GM21515 (cell line): ENCODE data around the gene RAB31.
A peak's percentile ranks its signal among the peaks of the same experiment; 100 is the strongest.

Experiments
- ATAC-seq: cut with Tn5 transposase; IDR thresholded peaks from one replicate; pipeline ENCODE4 v1.9.1; 2021; ENCODE audit not compliant: unreplicated experiment

The RAB31 gene

DNA sequence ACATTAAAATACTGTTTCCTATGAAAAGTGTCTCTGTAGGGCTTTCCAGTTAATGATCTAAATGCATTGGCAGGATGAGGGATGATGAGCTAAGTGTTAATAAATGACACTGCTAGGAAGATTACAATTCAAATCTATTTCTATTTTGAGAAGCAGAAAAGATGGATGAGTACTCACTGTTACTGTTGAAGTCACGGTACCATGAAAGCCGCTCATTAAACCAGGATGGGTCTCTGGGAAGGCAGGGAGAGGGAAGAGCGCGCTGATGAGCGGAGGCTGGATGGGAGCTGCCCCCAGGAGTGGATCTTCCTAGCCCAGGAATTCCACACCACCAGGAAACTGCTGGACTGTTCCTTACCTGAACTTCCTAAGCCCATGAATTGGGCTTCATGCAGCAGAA lies 150.5 kb downstream of the RAB31 start:
- no peak for ATAC-seq

DNA sequence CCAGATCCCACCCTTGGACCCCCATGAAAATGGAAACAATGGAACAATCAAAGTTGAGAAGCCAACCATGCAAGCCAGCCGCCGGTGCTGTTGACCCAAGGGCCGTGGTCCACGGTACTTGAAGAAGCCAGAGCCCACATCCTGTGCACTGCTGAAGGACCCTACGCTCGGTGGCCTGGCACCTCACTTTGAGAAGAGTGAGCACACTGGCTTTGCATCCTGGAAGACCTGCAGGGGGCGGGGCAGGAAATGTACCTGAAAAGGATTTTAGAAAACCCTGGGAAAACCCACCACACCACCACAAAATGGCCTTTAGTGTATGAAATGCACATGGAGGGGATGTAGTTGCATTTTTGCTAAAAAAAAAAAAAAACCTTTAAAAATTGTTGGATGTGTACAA lies 151.1 kb downstream of the RAB31 start:
- no peak for ATAC-seq

DNA sequence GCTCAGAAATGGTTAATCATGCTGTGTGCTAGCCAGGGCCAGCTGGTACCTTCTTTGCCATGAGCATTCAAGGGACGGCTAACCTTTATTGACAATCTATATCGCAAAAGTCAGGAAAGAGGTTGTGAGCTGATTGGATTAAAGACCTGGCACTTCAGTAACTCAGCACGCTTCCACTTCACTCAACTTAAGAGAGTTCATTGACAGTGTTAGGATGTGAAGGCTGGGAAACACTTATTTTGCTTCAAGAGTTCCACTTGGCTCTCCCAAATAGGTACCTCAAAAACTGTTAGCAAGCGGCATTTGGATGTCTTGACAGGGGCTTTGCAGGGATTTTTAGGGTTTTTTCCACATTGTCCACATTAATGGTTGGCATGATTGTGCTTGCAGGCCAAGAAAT lies 152.6 kb downstream of the RAB31 start:
- ATAC-seq: no peak

DNA sequence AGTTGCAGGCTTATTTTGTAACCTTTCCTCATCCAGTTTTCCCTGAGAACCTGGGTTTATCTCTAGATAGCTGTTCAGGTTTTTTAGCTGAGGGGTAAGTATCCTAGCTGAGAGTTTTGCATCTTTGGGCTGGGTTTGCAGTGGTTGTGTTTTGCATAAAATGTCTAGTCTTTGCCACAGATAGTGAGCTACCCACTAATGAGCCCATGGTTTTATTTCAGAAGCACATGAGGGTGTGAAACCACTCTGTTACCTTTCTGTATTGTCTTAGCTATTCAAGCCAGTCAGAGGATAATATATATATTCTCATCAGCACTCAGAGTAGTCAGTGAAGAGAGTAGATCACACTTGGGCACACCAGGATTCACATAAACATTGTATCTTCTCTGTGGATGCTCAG lies 153.1 kb downstream of the RAB31 start:
- ATAC-seq: peak; percentile 74

DNA sequence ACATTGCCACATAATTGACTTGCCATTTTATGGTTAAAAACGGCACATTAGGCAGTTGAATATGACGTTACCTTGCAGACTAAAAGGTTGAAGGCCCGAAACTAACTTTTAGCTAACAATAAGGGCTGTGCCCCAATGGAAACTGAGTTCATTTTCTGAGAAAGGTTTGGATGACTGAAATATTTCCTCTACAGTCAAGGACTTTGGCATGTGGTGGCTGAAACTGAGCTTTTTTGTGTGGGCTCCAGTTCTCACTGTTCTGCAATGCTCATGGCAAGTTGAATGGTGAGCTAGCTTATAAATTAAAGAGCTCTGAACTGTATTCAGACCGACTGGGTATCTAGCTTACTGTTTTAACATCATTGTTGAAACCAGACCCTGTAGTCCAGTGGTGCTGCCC lies 153.8 kb downstream of the RAB31 start:
- ATAC-seq: peak; percentile 55

DNA sequence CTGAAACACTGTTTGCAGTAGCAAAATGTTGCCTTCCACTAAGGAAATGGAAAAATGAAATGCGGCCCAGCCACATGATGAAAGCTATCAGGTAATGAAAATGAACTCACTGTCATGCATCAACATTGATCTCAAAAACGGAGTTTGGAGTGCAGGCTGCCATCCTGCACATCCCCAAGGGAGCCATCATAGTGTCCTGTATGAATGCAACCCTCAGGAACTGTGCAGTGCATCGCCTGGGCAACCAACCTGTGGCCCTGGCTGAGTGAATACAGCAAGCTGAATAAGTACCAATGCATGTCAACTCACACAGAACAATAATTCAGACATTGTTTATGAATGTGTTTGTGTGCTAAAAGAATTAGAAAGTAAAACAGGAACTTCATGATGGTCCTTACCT lies 154.6 kb downstream of the RAB31 start:
- no peak for ATAC-seq

DNA sequence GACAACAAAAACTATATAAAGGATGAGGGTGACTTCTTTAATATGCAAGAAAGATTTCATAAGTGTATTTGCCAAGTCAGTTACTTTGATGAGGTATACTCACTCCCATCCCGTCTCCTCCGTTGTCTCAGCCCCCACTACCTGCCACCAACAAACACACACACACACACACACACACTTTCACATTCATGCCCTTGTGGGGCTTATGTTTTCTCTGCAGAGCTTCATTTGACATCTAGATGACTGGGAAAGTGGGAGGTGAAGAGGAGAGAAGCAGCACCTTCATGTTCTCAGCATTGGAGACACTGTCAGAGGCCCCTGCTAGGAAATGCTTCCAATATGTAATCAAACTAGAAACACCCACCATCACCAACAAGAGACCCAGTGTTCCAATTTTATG lies 155.2 kb downstream of the RAB31 start:
- ATAC-seq: no peak

DNA sequence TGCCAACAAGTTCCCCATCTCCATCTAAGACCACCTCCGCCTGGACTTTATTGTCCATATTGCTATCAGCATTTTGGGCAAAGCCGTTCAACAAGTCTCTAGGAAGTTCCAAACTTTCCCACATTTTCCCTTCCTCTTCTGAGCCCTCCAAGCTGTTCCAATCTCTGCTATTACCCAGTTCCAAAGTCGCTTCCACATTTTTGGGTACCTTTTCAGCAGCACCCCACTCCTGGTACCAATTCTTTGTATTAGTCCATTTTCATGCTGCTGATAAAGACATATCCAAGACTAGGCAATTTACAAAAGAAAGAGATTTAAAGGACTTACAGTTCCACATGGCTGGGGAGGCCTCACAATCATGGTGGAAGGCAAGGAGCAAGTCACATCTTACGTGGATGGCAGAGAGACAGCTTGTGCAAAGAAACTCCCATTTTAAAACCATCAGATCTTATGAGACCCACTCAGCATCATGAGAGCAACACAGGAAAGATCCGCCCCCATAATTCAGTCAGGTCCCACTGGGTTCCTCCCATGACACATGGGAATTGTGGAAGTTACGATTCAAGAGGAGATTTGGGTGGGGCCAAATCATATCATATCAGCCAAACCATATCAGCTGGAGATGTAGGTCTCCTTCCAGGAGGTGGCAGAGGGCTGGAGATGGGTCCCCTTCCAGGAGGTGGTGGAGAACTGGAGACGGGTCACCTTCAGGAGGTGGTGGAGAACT lies 157.8 kb downstream of the RAB31 start:
- no peak for ATAC-seq

DNA sequence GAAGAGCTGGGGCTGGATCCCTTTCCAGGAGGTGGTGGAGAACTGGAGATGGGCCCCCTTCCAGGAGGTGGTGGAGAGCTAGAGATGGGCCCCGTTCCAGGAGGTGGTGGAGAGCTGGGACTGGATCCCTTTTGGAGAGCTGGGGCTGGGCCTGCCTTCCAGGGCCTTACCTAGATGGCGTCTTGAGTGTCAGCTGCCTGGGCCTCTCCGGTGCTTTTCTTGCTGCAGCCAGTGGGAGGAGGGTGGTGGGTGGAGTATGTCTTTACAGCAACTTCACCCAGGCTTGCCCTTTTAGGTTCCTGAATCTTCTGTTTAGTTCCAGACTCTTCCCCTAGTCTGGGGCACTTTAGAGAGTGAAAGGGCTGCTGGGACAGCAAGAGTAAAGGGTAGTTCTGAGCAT lies 158.5 kb downstream of the RAB31 start:
- ATAC-seq: no peak

DNA sequence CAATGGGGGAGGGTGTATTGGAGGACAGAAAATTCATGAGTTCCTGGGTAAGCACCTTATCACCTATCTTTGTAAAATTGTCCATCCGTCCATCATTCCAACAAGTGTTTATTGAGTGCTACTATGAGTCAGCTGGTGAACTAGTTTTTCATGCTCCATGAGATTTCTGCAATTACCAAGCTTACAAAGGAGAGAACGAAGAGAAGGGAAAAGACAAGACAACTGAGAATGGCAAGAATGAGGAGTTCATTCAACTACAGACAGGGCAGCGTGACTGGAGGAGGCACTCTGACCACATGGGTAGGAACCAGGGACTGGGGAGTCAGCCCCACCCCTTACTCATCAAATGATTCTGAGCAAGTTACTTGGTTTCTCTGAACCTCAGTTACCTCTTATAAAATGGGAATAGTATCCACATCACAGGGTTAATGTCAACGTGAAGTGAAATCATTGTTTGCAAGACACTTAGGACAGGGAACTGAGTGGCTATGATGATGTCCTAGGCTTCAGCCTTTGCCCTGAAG lies 159.0 kb downstream of the RAB31 start:
- ATAC-seq: no peak

DNA sequence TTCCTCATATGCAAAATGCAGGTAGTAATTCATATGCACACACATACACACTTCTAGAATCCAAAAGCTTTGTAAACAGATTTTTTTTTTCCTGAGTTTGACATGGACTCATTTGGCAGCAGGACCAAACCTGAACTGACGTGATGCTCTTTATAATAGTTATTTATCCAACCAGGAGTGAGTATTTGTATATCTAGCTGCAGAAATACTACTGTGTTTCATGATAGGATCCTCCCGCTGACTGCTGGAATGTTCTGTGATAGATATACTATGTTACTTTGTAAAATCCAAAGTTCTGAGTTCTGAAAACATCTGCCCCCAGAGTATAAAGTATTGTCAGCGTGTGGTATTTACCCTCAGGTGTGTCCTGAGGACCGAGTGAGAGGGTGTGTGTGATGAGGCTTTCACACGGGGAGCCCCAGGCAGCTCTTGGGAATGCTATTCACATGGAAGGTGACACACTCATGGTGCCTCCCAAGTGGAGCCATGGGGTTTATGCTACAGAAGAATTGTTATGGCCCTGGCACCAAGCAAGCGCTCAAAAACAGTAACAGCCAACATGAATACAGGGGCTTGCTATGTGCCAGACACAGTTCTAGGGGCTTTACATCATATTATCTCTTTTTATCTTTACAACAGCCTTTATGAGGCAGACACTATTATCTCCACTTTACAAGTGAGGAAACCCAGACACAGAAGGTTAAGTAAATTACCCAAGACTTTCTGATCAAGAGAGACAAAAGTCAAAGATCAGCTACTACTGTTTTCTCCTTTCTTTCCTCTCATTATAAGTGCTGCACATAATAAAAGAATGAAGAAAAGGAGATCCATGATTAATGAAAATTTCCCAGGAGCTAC lies 161.0 kb downstream of the RAB31 start:
- ATAC-seq: no peak

DNA sequence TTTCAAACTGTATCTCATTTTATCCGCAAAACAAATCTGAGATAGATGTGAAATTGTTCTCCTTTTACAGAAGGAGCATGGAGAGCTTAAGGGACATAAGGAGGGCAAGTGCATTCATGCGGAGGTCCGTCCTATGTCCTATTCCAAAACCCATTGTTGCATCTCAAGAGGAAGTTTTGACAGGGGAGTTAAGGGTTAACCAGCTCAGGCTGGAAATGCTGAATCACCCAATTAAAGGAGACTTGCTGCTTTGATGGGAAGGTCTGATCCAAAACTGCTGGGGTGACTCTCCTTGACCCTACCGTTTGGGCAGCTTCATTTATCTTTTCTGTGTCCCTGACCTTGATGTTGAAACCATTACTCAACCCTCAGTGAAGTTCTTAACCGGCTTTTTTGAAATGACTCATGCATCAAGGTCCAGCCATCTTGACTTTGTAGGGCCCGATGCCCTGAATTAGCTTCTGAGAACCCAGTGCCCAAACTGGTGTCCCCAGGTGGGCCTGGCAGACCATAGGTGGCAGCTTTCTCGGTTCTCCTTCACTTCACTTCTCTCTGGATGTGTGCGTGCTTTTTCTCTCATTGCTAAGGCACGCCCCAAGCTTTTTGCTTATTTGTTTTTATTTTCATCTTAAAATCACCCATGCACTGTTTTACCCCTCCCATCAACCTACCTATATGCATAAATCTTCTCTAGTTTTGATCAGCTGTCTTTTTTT lies 161.8 kb downstream of the RAB31 start:
- ATAC-seq: peak; percentile 56

DNA sequence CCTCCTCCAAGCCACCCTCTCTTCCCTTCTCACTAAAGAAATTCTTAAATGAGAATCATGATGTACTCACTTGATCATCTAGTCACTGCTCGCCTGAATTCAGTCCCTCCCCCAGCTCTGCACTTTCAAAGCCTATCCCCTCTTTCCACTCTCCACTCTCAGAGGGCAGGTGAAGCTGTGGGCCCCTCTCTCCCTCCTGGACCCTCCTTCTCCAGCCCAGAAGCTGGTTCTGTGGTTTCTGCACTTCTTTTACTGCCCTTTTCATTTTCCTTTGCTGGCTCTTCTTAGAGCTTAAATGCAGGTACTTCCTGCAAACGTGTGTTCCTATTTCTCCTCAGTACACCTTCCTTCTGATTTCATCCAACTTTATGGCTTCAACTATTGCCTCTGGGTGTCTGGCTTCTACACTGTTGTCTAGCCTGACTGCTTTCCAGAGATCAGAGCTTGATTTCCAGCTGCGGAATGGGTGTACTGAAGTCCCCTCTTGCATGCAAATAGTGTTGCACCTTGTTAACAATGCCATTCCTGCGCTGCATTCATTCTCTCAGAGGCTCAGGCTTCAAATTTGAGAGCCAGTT lies 162.4 kb downstream of the RAB31 start:
- ATAC-seq: no peak

DNA sequence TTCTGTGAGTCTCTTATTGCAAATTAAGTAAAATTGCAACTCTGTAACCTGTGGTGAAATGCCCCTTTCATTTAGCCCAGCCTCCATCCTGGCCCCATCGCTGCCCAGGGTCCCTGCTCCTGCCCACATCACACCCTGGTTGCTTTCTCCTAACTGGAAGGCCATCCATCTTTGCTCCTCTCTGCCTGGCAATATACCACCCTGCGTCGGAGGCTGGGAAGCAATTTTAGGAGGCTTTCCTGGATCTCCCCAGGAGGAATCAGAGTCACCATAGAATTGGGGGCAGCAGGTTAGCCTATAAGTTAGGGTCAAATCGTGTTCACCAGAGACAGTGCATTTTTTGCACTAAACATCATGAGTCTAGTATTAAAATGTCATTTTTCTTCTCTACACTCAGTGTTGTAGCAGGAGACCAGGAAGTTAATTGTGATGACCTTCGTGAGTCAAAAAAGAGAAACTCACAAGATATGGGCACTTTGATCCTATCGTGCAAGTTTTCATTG lies 163.2 kb downstream of the RAB31 start:
- ATAC-seq: no peak

DNA sequence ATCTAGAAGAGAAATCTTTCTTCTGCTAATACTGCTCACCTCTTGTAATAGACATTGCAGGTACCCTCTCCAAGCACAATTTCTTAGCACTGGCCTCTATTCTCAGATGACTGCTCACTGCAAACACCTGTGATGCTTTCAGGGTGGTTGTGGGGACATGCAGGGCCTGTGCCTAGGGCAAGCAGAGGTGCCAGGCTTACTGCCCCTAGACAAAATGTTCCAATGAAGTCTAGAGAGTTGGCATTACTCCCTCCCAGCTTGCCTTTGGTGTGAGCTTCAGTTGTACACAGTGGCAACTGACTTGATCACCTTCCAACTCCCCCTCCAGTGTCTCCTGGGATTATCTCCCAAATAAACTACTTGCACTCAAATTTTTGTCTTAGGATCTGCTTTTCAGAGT lies 164.7 kb downstream of the RAB31 start:
- no peak for ATAC-seq

DNA sequence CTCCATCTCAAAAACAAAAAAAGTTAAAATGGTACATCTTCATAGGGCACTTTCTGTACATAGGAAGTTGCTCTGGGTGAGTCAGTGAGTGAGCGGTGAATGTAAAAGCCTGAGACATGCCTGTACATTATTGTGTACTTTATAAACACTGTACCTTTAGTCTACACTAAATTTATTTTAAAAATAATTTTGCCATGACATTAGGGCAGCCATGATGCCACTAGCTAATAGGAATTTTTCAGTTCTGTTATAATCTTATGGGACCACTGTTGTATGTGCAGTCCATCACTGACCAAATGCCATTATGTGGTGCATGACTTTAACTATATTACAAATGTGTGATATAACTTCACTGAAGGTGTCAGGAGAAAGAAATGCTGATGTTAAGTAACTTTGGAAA lies 166.6 kb downstream of the RAB31 start:
- ATAC-seq: no peak

DNA sequence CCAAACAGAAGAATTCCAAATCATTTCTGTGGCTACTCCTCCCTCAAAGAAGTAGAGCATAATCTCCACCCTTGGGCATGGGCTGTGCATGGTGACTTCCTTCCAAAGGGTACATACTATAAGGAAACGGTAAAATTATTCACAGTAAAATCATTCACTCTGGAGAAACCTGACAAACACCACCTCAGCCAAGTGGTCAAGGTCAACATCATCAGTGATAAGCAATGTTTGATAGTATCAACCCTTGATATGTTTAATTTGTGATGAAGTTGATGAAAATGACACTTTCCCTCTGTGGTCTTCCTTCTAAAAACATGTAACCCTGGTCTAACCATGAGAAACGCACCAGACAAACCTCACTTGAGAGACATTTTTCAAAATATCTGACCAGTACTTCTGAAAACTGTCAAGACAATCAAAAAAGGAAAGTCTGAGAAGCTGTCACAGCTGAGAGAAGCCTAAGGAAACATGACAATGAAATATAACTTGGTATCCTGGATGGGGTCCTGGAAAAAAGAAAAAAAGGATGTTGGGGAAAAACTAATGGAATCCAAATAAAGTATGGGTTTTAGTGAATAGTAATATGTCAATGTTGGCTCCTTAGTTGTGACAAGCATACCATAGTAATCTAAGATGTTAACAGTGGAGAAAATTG lies 168.2 kb downstream of the RAB31 start:
- ATAC-seq: no peak

DNA sequence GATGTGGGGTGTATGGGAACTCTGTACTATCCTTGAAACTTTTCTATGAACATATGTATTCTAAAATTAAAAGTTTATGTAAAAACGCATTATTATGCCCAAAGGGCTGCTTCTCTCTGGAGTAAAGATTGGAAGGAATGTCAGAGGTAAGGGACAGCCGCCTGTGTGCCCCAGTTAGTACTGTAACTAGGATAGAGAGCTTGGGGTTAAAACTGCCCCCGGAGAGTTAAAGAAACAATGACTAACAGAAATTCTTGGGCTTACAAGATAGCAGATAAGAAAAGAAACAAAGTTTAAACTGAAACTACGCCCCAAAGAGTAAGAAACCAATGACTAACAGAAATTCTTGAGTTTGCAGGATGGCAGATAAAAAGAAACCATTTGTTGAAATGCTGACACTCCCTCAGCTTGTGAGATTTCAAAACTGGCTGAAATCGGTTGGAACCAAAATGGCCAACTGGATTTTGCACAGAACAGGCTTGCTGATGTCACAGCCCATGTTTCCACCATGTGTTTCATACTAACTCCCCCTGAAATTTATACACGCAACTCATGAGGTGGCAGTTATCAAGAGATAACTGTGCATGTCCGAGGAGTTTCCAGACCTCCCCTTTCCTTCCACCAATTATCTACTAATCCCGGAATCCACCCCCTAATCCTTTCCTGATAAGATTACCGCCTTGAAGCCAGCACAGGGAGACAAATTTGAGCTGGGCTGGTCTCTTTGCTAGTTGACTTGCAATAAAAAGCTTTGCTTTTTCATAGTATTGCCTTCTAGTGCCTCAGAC lies 169.0 kb downstream of the RAB31 start:
- ATAC-seq: no peak

DNA sequence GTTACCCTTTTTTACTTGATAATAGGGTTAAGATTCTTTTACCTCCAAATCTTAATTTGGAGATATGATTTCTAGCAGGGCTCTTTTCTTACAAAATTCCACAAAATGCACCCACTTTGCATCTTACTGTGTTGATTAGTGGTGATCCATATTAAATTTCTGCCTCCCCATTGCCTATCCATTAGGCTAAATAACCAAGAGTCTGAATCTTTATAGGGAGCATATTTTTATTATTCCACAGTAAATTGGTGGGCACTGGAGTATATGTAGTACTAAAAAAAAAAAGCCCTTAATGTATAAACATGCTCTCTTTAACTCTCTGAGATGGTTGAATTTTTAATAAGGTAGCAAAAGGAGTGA lies 169.5 kb downstream of the RAB31 start:
- no peak for ATAC-seq

DNA sequence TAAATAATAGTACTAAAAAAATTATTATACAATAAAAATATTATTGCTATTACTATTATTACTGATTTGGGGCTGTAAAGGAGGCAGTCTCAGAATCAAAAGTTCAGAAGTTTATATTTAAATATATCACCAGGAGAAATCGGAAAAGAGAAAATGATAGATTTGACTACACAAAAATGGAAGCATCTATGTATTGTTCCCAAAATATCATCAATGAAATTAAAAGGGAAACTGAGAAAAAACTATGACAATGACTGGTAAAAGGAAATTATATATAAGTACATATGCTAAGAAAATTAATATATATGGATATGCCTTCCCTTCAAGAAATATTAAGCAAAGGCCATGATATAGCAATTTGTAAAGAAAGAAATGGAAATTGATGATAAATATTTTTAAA lies 170.0 kb downstream of the RAB31 start:
- ATAC-seq: no peak
